Duodenal mucosa (tissue), 2 donors: ENCODE results near the gene PRKAG3.
"Not testable (repeated sequence)": the region's sequence is repeated elsewhere in the genome, so short reads cannot be mapped to it uniquely, and the experiment has no call there.

Experiments used
- H3K27ac ChIP-seq: one replicate; pipeline ENCODE4 v1.7.0; 2013; ENCODE audit warnings: low read depth, low read length
- H3K27me3 ChIP-seq, 2 donors: one replicate each; pipeline ENCODE4 v1.7.0; 2013; ENCODE audit warnings: low read length in 2 of 2, control low read depth in 1 of 2; ENCODE audit not compliant: insufficient read depth in 2 of 2, control insufficient read depth in 1 of 2
- H3K36me3 ChIP-seq, 2 donors: one replicate each; pipeline ENCODE4 v1.7.0; 2013; ENCODE audit warnings: low read length in 2 of 2, control low read depth in 1 of 2; ENCODE audit not compliant: insufficient read depth in 2 of 2, control insufficient read depth in 1 of 2
- H3K4me1 ChIP-seq, 2 donors: one replicate each; pipeline ENCODE4 v1.7.0; 2013; ENCODE audit warnings: low read length in 2 of 2, control low read depth in 1 of 2; ENCODE audit not compliant: insufficient read depth in 2 of 2, control insufficient read depth in 1 of 2
- H3K4me3 ChIP-seq, 2 donors: one replicate each; pipeline ENCODE4 v1.7.0; 2013; ENCODE audit warnings: low read length in 2 of 2, low read depth in 1 of 2
- H3K9ac ChIP-seq, 2 donors: one replicate each; pipeline ENCODE4 v1.7.0; 2013; ENCODE audit warnings: low read length in 2 of 2, low read depth in 1 of 2
- H3K9me3 ChIP-seq, 2 donors: one replicate each; pipeline ENCODE4 v1.7.0; 2013; ENCODE audit warnings: low read length in 2 of 2, control low read depth in 1 of 2; ENCODE audit not compliant: control insufficient read depth in 1 of 2

Gene PRKAG3

DNA sequence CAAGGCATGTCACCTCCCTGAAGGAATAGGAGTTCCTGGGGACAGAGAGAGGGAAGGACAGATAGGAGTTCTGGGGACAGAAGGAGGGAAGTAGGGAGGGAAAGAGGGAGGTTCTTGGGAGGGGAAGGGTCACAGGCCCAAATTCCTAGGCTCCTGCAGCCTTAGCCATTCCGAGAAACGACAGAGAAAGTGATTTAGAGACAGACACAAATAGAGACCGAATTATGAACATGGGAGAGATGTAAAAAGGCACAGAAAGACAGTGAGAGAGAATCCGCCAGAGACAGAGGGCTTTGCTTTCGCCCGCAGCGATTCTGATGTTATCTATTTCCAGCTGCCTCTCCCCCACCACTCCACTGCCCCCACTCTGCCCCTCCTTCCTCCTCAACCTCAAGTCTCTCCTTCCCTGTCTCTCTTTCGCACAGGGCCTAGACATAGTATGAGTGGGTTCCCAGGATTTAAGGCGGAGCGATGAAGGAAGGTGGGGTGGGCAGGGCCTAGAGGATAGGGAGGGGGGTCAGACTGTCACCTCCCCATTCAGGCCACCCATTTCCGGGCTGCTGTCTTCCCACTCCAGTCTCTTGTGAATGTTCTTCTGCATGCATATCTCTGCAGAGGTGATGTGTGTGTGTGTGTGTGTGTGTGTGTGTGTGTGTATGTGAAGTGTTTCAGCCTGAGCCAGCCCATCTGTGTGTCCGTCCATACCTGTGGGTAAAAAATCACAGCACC is 24.7 kb upstream of the PRKAG3 start:
- peaks cover 55 to 61% of the 10 kb centered on the region in 2 donors for H3K27me3 ChIP-seq
- no peak overlapping the region for H3K4me3 ChIP-seq

DNA sequence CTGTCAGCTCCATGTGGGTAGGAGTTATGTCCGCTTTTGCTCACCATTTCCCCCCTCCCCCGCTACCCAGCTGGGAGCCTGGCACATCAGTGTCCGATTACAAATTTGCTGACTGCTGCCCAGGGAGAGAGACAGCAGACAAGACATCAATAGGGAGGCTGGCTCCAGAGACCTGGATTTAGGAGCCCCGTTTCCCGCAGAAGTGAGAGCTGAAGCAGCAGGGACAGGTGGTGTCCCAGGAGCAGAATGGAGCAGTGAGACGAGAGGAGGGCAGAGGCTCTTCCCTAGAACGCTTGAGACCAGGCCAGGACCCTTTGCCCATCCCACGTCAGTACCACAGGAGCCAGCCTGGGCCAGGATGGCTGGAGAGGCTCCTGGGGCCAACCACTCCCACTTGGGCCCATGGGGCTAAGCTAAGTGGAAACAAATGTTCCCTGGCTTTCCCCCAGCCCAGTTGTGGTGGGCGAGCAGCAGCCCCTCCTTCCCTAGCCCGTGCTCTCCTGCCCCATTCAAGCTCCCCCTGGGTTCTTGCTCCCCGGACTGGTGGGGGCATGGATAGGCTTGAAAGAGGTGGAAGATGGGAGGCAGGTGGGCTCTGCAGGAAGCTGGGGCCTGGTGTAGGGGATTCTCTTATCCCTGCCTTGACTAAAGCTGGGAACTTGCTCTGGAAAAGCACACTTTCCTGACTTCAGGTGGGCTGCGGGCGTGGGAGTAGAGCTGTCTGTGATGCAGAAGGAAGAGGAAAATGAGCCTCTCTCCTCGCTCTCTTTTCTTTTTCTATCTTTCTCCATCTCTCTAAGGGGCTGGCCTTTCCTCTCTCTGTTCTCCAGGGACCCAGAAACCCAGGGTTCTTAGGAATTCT is 23.9 kb upstream of the PRKAG3 start:
- H3K9me3 ChIP-seq = no peaks in the 10 kb centered on the region
- peaks cover 48 to 53% of the 10 kb centered on the region in 2 donors for H3K27me3 ChIP-seq
- peaks cover 0 to 7% of the 10 kb centered on the region in 2 donors for H3K4me1 ChIP-seq
- no peak overlapping the region for H3K27ac ChIP-seq
- no peaks in the 10 kb centered on the region for H3K36me3 ChIP-seq
- no peak overlapping the region for H3K4me3 ChIP-seq
- H3K9ac ChIP-seq = no peak overlapping the region

More for the DNA sequence above, 24.7 kb upstream of the PRKAG3 start:
- Histone ChIP-seq H3K27ac (no peak overlapping the region), H3K4me1 (peaks cover 0 to 7% of the 10 kb centered on the region in 2 donors), H3K9me3 (no peaks in the 10 kb centered on the region), H3K9ac (no peak overlapping the region), H3K36me3 (no peaks in the 10 kb centered on the region)

DNA sequence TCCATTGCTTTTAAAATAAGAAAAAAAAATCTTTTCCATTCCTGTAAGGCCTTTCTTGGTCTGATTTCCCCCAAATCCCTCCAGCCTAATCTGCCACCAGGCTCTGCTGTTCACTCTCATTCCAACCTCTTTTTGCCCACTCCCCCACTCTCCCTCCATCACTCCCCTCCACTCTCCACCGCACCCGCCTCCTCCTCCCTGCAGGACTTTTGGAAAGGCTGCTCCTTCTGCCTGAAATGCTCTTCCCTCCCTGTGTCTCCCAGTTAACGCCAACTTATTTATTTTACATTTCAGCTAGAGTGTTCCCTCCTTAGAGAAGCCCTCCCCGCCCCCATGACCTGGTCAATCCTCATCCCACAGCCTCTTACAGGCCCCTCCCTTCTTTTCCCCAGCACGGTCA is 23.3 kb upstream of the PRKAG3 start:
- Histone ChIP-seq H3K9ac (no peak overlapping the region), H3K9me3 (no peaks in the 10 kb centered on the region), H3K27me3 (peaks cover 41 to 46% of the 10 kb centered on the region in 2 donors)

DNA sequence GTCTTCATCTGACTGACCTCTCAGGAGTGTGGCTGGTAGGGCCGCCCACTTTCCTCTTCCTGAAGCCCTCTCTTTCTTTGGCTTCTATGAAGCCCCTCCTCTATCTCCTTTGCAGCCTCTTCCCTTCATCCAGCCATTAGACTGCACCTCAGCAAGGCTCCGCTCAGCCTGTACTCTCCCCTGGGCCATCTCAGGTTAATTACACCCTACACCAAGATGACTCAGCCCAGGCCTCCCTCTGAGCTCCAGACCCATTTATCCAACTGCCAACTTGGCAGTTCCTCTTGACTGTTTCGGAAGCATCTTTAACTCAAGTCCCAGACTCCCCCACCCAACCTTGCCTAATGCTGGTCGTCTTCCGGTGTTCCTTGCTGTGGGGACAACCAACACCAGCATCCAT is 22.2 kb upstream of the PRKAG3 start:
- H3K4me1 ChIP-seq = no peaks in the 10 kb centered on the region
- H3K4me3 ChIP-seq = no peak overlapping the region
- no peaks in the 10 kb centered on the region for H3K9me3 ChIP-seq
- H3K27ac ChIP-seq = no peak overlapping the region
- H3K27me3 ChIP-seq = peaks cover 34 to 41% of the 10 kb centered on the region in 2 donors
- H3K9ac ChIP-seq = no peak overlapping the region
- H3K36me3 ChIP-seq = no peaks in the 10 kb centered on the region

More for the DNA sequence above, 23.3 kb upstream of the PRKAG3 start:
- no peak overlapping the region for H3K4me3 ChIP-seq
- no peak overlapping the region for H3K27ac ChIP-seq
- no peaks in the 10 kb centered on the region for H3K36me3 ChIP-seq
- no peaks in the 10 kb centered on the region for H3K4me1 ChIP-seq

DNA sequence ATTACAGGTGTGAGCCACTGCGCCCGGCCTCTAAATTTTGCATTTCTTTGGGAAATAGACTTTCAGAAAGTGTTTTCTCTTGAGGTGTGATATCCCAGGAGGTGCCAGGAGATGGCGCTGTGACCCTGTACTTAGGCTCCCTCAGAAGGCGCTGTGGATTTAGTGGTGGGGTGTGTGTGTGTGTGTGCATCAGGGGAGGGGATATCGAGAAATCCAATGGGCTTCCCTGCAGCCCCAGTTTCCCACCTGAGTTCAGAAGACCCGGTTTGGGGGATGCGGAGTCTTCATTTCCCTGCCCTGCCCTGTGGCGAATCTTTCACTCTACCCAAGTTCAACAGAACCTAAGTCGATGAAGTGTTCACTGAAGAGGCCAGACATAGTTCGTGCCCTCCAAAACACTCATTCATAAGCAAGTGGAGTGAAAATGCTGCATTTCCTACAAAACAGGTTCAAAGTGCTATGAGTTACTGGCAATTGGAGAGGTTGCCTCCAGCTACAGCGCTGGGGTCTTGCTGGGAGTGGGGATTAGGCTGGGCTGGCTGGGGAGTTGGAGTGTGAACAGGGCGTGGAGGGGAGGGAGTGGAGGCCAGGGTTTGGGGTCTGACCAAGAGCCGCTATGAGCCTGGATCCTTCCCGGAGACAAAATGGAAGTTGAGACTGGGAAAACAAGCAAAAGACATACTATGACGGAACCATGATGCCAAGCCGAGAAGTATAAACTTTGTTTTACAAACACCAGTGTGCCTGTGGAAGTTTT is 21.5 kb upstream of the PRKAG3 start:
- no peaks in the 10 kb centered on the region for H3K36me3 ChIP-seq
- H3K9ac ChIP-seq = no peak overlapping the region
- no peaks in the 10 kb centered on the region for H3K9me3 ChIP-seq
- H3K27ac ChIP-seq = no peak overlapping the region
- H3K4me1 ChIP-seq = no peaks in the 10 kb centered on the region
- H3K27me3 ChIP-seq = peaks cover 27 to 34% of the 10 kb centered on the region in 2 donors
- H3K4me3 ChIP-seq = no peak overlapping the region

DNA sequence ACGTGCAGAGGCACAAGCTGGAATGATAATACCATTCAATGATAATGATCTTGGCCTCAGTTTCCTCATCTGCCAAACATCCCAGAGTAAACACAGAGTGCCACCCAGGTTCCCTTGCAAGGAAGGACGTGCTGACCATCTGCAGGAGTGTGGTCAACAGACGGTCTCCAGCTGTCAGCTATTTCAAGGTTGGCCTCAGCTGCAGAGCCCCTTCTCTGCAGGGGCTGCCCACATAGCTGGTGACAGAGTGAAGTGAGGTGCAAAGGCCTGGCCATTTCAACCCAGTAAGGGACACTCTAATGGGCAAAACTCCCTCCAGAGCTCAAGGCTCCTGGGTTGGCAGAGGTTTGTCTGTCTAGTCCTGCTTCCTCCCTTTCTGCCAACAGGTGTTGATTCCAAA is 19.7 kb upstream of the PRKAG3 start:
- Histone ChIP-seq H3K4me3 (no peak overlapping the region), H3K9me3 (no peaks in the 10 kb centered on the region), H3K27ac (no peak overlapping the region), H3K36me3 (no peaks in the 10 kb centered on the region), H3K27me3 (peaks cover 18 to 27% of the 10 kb centered on the region in 2 donors), H3K4me1 (no peaks in the 10 kb centered on the region), H3K9ac (no peak overlapping the region)

DNA sequence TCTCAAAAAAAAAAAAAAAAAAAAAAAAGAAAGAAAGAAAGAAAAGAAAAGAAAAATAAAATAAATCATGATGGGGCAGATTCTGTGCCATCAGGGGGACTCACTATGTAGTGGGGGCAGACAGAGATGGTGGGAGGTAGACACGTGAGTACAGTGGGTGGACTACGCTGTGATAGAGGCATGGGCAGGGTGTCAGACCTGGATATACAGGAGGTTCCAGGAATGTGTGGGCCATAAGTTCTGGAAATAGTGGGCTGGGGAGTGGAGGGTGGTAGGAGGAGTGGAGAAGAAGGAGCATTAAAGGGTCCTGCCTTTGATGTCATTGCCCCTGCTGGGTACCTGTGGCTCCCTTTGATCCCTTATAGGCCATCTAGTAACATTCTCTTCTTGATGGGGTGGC is 19.2 kb upstream of the PRKAG3 start:
- H3K27ac ChIP-seq = no peak overlapping the region
- H3K9ac ChIP-seq = no peak overlapping the region
- no peaks in the 10 kb centered on the region for H3K9me3 ChIP-seq
- H3K36me3 ChIP-seq = no peaks in the 10 kb centered on the region
- H3K27me3 ChIP-seq = peaks cover 18 to 22% of the 10 kb centered on the region in 2 donors
- no peak overlapping the region for H3K4me3 ChIP-seq
- no peaks in the 10 kb centered on the region for H3K4me1 ChIP-seq

DNA sequence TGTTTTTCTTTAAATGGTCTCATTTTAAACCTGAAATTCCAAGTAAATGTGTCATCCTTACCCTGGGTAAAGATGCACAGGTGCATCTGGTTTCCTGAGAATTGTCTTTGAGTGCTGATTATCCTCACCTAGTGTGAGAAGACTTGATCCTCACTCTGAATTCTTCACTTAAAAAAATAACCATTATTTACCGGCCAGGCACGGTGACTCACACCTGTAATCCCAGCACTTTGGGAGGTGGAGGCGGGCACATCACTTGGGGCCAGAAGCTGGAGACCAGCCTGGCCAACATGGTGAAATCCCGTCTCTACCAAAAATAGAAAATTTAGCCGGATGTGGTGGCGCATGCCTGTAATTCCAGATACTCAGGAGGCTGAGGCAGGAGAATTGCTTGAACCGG is 18.1 kb upstream of the PRKAG3 start:
- no peaks in the 10 kb centered on the region for H3K36me3 ChIP-seq
- H3K4me3 ChIP-seq = no peak overlapping the region
- H3K9me3 ChIP-seq = no peaks in the 10 kb centered on the region
- H3K27me3 ChIP-seq = peaks cover 12 to 13% of the 10 kb centered on the region in 2 donors
- H3K9ac ChIP-seq = no peak overlapping the region
- H3K27ac ChIP-seq = no peak overlapping the region
- no peaks in the 10 kb centered on the region for H3K4me1 ChIP-seq

DNA sequence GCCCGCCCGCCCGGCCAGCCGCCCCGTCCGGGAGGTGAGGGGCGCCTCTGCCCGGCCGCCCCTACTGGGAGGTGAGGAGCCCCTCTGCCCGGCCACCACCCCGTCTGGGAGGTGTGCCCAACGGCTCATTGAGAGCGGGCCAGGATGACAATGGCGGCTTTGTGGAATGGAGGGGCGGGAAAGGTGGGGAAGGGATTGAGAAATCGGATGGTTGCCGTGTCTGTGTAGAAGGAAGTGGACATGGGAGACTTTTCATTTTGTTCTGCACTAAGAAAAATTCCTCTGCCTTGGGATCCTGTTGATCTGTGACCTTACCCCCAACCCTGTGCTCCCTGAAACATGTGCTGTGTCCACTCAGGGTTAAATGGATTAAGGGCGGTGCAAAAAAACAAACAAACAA is 15.4 kb upstream of the PRKAG3 start:
- not testable (repeated sequence) for H3K9me3 ChIP-seq, H3K9ac ChIP-seq, H3K4me1 ChIP-seq, H3K27me3 ChIP-seq, H3K27ac ChIP-seq, H3K4me3 ChIP-seq, H3K36me3 ChIP-seq

DNA sequence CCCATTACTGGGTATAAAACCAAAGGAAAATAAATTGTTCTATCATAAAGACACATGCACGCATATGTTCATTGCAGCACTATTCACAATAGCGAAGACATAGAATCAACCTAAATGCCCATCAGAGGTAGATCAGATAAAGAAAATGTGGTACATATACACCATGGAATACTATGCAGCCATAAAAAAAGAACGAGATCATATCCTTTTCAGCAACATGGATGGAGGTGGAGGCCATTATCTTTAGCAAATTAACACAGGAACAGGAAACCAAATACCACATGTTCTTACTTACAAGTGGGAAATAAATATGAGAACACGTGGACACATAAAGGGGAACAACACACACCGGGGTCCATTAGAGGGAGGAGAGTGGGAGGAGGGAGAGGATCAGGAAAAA is 12.7 kb upstream of the PRKAG3 start:
- H3K4me1 ChIP-seq, H3K27me3 ChIP-seq, H3K9me3 ChIP-seq, H3K27ac ChIP-seq, H3K4me3 ChIP-seq, H3K9ac ChIP-seq, H3K36me3 ChIP-seq: not testable (repeated sequence)
